HepG2 (cell line): ENCODE data around the gene FAM229A. TPM values are rescaled to one million over a fixed set of nuclear protein-coding genes. Genes with fewer than 3 reads are reported as not detected.
A peak's percentile ranks its signal among the peaks of the same experiment; 100 is the strongest.

Source experiments
- CBX5 ChIP-seq: sonication (generic); formaldehyde crosslinking; IDR thresholded peaks from 2 replicates; pipeline ENCODE4 v1.4.0; 2020; ENCODE audit warnings: missing genetic modification reagents, borderline replicate concordance
- FOSL1 ChIP-seq: sonication (generic); formaldehyde crosslinking; IDR thresholded peaks from 2 replicates; pipeline ENCODE4 v1.9.0; 2021; ENCODE audit warnings: missing genetic modification reagents, borderline replicate concordance
- KLF13 ChIP-seq: sonication (generic); formaldehyde crosslinking; IDR thresholded peaks from 2 replicates; pipeline ENCODE4 v1.4.0; 2020; ENCODE audit warnings: mild to moderate bottlenecking, missing genetic modification reagents
- LCORL ChIP-seq, 2 experiments: fragments of 450-650 bp in 1 of 2; sonication (generic) in 1 of 2; formaldehyde crosslinking in 1 of 2; IDR thresholded peaks; 2 replicates each; pipeline versions ENCODE4 v1.5.0 to v1.6.1; 2017 to 2020; ENCODE audit warnings: antibody characterized with exemption in 1 of 2, missing genetic modification reagents in 1 of 2
- NKX3-1 ChIP-seq: sonication (generic); formaldehyde crosslinking; IDR thresholded peaks from 2 replicates; pipeline ENCODE4 v1.5.0; 2020; ENCODE audit warnings: missing genetic modification reagents
- PHF21A ChIP-seq: sonication (generic); formaldehyde crosslinking; IDR thresholded peaks from 2 replicates; pipeline ENCODE4 v1.5.0; 2020; ENCODE audit warnings: mild to moderate bottlenecking, missing genetic modification reagents
- RFX3 ChIP-seq: IDR thresholded peaks from 2 replicates; pipeline ENCODE4 v1.6.1; 2016; ENCODE audit warnings: missing biosample characterization, missing genetic modification reagents
- SALL1 ChIP-seq: sonication (generic); formaldehyde crosslinking; IDR thresholded peaks from 2 replicates; pipeline ENCODE4 v1.8.0; 2022; ENCODE audit warnings: mild to moderate bottlenecking, missing genetic modification reagents
- SMC3 ChIP-seq: IDR thresholded peaks from 2 replicates; pipeline ENCODE4 v1.6.1; 2011; ENCODE audit warnings: low read length, improper control_type of control experiment
- TRIM24 ChIP-seq: sonication (generic); formaldehyde crosslinking; IDR thresholded peaks from 2 replicates; pipeline ENCODE4 v1.8.0; 2022; ENCODE audit warnings: mild to moderate bottlenecking, missing genetic modification reagents
- U2AF2 ChIP-seq: fragments of 200-400 bp; formaldehyde crosslinking; IDR thresholded peaks from 2 replicates; pipeline ENCODE4 v1.6.1; 2017; ENCODE audit warnings: low read depth, mild to moderate bottlenecking, low read length
- XRCC5 ChIP-seq: fragments of 200-400 bp; formaldehyde crosslinking; optimal IDR thresholded peaks from 2 replicates; pipeline ENCODE3; 2017; ENCODE audit warnings: mild to moderate bottlenecking, low read length
- ZNF263 ChIP-seq: sonication (generic); formaldehyde crosslinking; IDR thresholded peaks from 2 replicates; pipeline ENCODE4 v1.4.0; 2020; ENCODE audit warnings: missing genetic modification reagents
- ZNF564 ChIP-seq: sonication (generic); formaldehyde crosslinking; IDR thresholded peaks from 2 replicates; pipeline ENCODE4 v1.8.1; 2023; ENCODE audit warnings: mild to moderate bottlenecking, missing genetic modification reagents
- ZNF615 ChIP-seq: sonication (generic); formaldehyde crosslinking; IDR thresholded peaks from 2 replicates; pipeline ENCODE4 v1.5.0; 2020; ENCODE audit warnings: mild to moderate bottlenecking, missing genetic modification reagents, borderline replicate concordance
- polyA plus RNA-seq, 8 experiments: library from polyadenylated mRNA; depleted of rRNA in 3 of 8; stranded (reverse) in 7 of 8; unstranded in 1 of 8; fragments of >200 nt; fragmentation: Illumina TruSeq in 4 of 8; extraction: Trizol in 4 of 8; gene quantifications; 2 replicates each; pipeline versions ENCODE4 v1.2.1 to v1.2.3, GENCODE V29; 2011 to 2016; ENCODE audit warnings: low read depth in 4 of 8, missing spikeins in 1 of 8, mixed read lengths in 1 of 8; ENCODE audit not compliant: insufficient read depth in 1 of 8
- total RNA-seq, 5 experiments: library from RNA; depleted of rRNA; stranded (reverse); fragments of >200 nt; fragmentation: Illumina TruSeq; extraction: Trizol; gene quantifications; 2 replicates each; pipeline ENCODE4 v1.2.3, GENCODE V29; 2016; ENCODE audit warnings: low read depth in 1 of 5
- TF ChIP-seq, protein P1 (sequence below): sonication (generic); formaldehyde crosslinking; IDR thresholded peaks from 2 replicates; pipeline ENCODE4 v1.5.0; 2020; ENCODE audit warnings: missing genetic modification reagents
- TF ChIP-seq, protein P2 (sequence below), 2 experiments: sonication (generic) in 1 of 2; formaldehyde crosslinking in 1 of 2; IDR thresholded peaks; 2 replicates each; pipeline versions ENCODE4 v1.5.1 to v1.6.1; 2011 to 2020; ENCODE audit warnings: borderline replicate concordance in 1 of 2, low read depth in 1 of 2, low read length in 1 of 2, mild to moderate bottlenecking in 1 of 2, missing genetic modification reagents in 1 of 2, moderate library complexity in 1 of 2
- TF ChIP-seq, protein P3 (sequence below): sonication (generic); formaldehyde crosslinking; IDR thresholded peaks from 2 replicates; pipeline ENCODE4 v1.5.1; 2020; ENCODE audit warnings: missing genetic modification reagents, mild to moderate bottlenecking, borderline replicate concordance
- TF ChIP-seq, protein P4 (sequence below): IDR thresholded peaks from 2 replicates; pipeline ENCODE4 v1.6.1; 2016; ENCODE audit warnings: missing compliant biosample characterization, missing genetic modification reagents, borderline replicate concordance
- TF ChIP-seq, protein P5 (sequence below): sonication (generic); formaldehyde crosslinking; IDR thresholded peaks from 2 replicates; pipeline ENCODE4 v1.5.0; 2020; ENCODE audit warnings: missing genetic modification reagents
- TF ChIP-seq, protein P6 (sequence below): sonication (generic); formaldehyde crosslinking; IDR thresholded peaks from 2 replicates; pipeline ENCODE4 v1.8.0; 2022; ENCODE audit warnings: mild to moderate bottlenecking, missing genetic modification reagents, moderate library complexity

The FAM229A gene
- total and polyA plus RNA-seq, 2 of the 13 experiments (the other 11 are each of a cell fraction or from before 2014, with no cell fraction given) = 3.2 to 17.6 TPM

GRCh38 chr1:32335790-32336590 lies 26.3 kb downstream of the FAM229A start, which contains the start of gene MARCKSL1 (continued):
- TF ChIP-seq, protein P1, sequence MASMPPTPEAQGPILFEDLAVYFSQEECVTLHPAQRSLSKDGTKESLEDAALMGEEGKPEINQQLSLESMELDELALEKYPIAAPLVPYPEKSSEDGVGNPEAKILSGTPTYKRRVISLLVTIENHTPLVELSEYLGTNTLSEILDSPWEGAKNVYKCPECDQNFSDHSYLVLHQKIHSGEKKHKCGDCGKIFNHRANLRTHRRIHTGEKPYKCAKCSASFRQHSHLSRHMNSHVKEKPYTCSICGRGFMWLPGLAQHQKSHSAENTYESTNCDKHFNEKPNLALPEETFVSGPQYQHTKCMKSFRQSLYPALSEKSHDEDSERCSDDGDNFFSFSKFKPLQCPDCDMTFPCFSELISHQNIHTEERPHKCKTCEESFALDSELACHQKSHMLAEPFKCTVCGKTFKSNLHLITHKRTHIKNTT (CRISPR knock-in tag) = no peak
- 0 out of 2 replicates have a peak, but pooled peaks have one; percentile 69 for TF ChIP-seq KLF13
- peak; percentile 61; the same call in 1 of the 2 replicates for TF ChIP-seq SALL1
- no peak; the same call in 1 of the 2 replicates for TF ChIP-seq ZNF564 (CRISPR knock-in tag)
- no peak for TF ChIP-seq U2AF2
- no peak for TF ChIP-seq ZNF615 (CRISPR knock-in tag)
- TF ChIP-seq CBX5 = no peak
- TF ChIP-seq PHF21A (CRISPR knock-in tag) = no peak
- TF ChIP-seq, protein P2, sequence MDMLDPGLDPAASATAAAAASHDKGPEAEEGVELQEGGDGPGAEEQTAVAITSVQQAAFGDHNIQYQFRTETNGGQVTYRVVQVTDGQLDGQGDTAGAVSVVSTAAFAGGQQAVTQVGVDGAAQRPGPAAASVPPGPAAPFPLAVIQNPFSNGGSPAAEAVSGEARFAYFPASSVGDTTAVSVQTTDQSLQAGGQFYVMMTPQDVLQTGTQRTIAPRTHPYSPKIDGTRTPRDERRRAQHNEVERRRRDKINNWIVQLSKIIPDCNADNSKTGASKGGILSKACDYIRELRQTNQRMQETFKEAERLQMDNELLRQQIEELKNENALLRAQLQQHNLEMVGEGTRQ (IDR thresholded peaks at IDR 0.05; ENCODE audit: low read depth, low read length) = no peak
- TF ChIP-seq, protein P2 (CRISPR knock-in tag; IDR thresholded peaks at IDR 0.05; ENCODE audit: borderline replicate concordance) = no peak
- TF ChIP-seq, protein P3, sequence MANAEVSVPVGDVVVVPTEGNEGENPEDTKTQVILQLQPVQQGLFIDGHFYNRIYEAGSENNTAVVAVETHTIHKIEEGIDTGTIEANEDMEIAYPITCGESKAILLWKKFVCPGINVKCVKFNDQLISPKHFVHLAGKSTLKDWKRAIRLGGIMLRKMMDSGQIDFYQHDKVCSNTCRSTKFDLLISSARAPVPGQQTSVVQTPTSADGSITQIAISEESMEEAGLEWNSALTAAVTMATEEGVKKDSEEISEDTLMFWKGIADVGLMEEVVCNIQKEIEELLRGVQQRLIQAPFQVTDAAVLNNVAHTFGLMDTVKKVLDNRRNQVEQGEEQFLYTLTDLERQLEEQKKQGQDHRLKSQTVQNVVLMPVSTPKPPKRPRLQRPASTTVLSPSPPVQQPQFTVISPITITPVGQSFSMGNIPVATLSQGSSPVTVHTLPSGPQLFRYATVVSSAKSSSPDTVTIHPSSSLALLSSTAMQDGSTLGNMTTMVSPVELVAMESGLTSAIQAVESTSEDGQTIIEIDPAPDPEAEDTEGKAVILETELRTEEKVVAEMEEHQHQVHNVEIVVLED (CRISPR knock-in tag) = peak; percentile 45; the same call in 1 of the 2 replicates
- TF ChIP-seq FOSL1 (CRISPR knock-in tag) = no peak
- TF ChIP-seq, protein P4, sequence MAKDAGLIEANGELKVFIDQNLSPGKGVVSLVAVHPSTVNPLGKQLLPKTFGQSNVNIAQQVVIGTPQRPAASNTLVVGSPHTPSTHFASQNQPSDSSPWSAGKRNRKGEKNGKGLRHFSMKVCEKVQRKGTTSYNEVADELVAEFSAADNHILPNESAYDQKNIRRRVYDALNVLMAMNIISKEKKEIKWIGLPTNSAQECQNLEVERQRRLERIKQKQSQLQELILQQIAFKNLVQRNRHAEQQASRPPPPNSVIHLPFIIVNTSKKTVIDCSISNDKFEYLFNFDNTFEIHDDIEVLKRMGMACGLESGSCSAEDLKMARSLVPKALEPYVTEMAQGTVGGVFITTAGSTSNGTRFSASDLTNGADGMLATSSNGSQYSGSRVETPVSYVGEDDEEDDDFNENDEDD (CRISPR knock-in tag) = peak; percentile 39; the same call in 1 of the 2 replicates
- peak; percentile 82 for TF ChIP-seq ZNF263 (CRISPR knock-in tag)
- TF ChIP-seq, protein P5, sequence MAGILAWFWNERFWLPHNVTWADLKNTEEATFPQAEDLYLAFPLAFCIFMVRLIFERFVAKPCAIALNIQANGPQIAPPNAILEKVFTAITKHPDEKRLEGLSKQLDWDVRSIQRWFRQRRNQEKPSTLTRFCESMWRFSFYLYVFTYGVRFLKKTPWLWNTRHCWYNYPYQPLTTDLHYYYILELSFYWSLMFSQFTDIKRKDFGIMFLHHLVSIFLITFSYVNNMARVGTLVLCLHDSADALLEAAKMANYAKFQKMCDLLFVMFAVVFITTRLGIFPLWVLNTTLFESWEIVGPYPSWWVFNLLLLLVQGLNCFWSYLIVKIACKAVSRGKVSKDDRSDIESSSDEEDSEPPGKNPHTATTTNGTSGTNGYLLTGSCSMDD = 0 out of 2 replicates have a peak, but pooled peaks have one; percentile 13
- TF ChIP-seq NKX3-1 (CRISPR knock-in tag) = no peak
- no peak for TF ChIP-seq LCORL (IDR thresholded peaks at IDR 0.05)
- TF ChIP-seq LCORL (CRISPR knock-in tag; IDR thresholded peaks at IDR 0.05) = peak; percentile 69
- TF ChIP-seq, protein P6, sequence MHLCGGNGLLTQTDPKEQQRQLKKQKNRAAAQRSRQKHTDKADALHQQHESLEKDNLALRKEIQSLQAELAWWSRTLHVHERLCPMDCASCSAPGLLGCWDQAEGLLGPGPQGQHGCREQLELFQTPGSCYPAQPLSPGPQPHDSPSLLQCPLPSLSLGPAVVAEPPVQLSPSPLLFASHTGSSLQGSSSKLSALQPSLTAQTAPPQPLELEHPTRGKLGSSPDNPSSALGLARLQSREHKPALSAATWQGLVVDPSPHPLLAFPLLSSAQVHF (CRISPR knock-in tag) = 0 out of 2 replicates have a peak, but pooled peaks have one; percentile 31
- no peak for TF ChIP-seq TRIM24 (CRISPR knock-in tag)
- no peak for TF ChIP-seq RFX3 (CRISPR knock-in tag)
- TF ChIP-seq SMC3 = no peak
- no peak for TF ChIP-seq XRCC5
